OCI-LY1 (cell line): ENCODE measurements around the gene EPHA8.

Source experiments
- H2AFZ ChIP-seq: fragments of 200-600 bp; sonication (generic), shearing (Covaris generic); 2 replicates; pipeline ENCODE4 v1.6.0; 2014; ENCODE audit warnings: antibody characterized with exemption, mild to moderate bottlenecking, low read length
- H3F3A ChIP-seq: fragments of 200-600 bp; sonication (generic), shearing (Covaris generic); 2 replicates; pipeline ENCODE4 v1.6.0; 2014; ENCODE audit warnings: mild to moderate bottlenecking, antibody characterized with exemption, low read length, moderate library complexity; ENCODE audit not compliant: insufficient read depth
- H3K27ac ChIP-seq: fragments of 200-600 bp; sonication (generic); 2 replicates; pipeline ENCODE4 v1.5.1; 2014; ENCODE audit warnings: low read length, mixed run types, mild to moderate bottlenecking, low read depth; ENCODE audit not compliant: poor library complexity, severe bottlenecking
- H3K27me3 ChIP-seq: fragments of 200-600 bp; sonication (generic); 2 replicates; pipeline ENCODE4 v1.6.0; 2014; ENCODE audit warnings: antibody characterized with exemption, mild to moderate bottlenecking, low read length, moderate library complexity; ENCODE audit not compliant: insufficient read depth
- H3K36me3 ChIP-seq: fragments of 200-600 bp; sonication (generic); 2 replicates; pipeline ENCODE4 v1.6.1; 2014; ENCODE audit warnings: mild to moderate bottlenecking, antibody characterized with exemption, low read length, moderate library complexity, mixed read lengths; ENCODE audit not compliant: insufficient read depth
- H3K4me1 ChIP-seq: fragments of 200-600 bp; sonication (generic); 2 replicates; pipeline ENCODE4 v1.5.1; 2014; ENCODE audit warnings: mild to moderate bottlenecking, low read length, moderate library complexity; ENCODE audit not compliant: insufficient read depth, severe bottlenecking
- H3K4me2 ChIP-seq: fragments of 200-600 bp; sonication (generic), shearing (Covaris generic); 2 replicates; pipeline ENCODE4 v1.6.1; 2014; ENCODE audit warnings: low read length
- H3K4me3 ChIP-seq: fragments of 200-600 bp; sonication (generic); 2 replicates; pipeline ENCODE4 v1.5.1; 2014; ENCODE audit warnings: low read length, low read depth, mild to moderate bottlenecking, mixed read lengths; ENCODE audit not compliant: poor library complexity, severe bottlenecking
- H3K79me2 ChIP-seq: fragments of 200-600 bp; shearing (Covaris generic); 2 replicates; pipeline ENCODE4 v1.6.1; 2016; ENCODE audit warnings: mixed run types, low read length, mixed read lengths; ENCODE audit not compliant: insufficient read depth
- H3K9ac ChIP-seq: fragments of 200-600 bp; sonication (generic), shearing (Covaris generic); 2 replicates; pipeline ENCODE4 v1.6.1; 2014; ENCODE audit warnings: mild to moderate bottlenecking, low read length, mixed read lengths
- H3K9me2 ChIP-seq: fragments of 200-600 bp; sonication (generic), shearing (Covaris generic); 2 replicates; pipeline ENCODE4 v1.6.1; 2014; ENCODE audit warnings: low read depth, mild to moderate bottlenecking, low read length, mixed read lengths
- H3K9me3 ChIP-seq: fragments of 200-600 bp; shearing (Covaris generic); 2 replicates; pipeline ENCODE4 v1.6.1; 2014; ENCODE audit warnings: low read length, mixed read lengths
- H4K20me1 ChIP-seq: fragments of 200-600 bp; sonication (generic), shearing (Covaris generic); 2 replicates; pipeline ENCODE4 v1.6.0; 2016; ENCODE audit warnings: mild to moderate bottlenecking, low read length; ENCODE audit not compliant: insufficient read depth
- EZH2 ChIP-seq: fragments of 200-600 bp; sonication (generic), shearing (Covaris generic); IDR thresholded peaks from 2 replicates; pipeline ENCODE4 v1.8.0; 2017; ENCODE audit warnings: borderline replicate concordance, mixed run types, mild to moderate bottlenecking, antibody characterized with exemption, low read length, moderate library complexity, mixed read lengths
- TF ChIP-seq, protein P1 (sequence below): fragments of 200-600 bp; sonication (generic), shearing (Covaris generic); IDR thresholded peaks from 2 replicates; pipeline ENCODE4 v1.5.1; 2017; ENCODE audit warnings: mild to moderate bottlenecking, antibody characterized with exemption, low read length, moderate library complexity, mixed read lengths

The EPHA8 gene

DNA sequence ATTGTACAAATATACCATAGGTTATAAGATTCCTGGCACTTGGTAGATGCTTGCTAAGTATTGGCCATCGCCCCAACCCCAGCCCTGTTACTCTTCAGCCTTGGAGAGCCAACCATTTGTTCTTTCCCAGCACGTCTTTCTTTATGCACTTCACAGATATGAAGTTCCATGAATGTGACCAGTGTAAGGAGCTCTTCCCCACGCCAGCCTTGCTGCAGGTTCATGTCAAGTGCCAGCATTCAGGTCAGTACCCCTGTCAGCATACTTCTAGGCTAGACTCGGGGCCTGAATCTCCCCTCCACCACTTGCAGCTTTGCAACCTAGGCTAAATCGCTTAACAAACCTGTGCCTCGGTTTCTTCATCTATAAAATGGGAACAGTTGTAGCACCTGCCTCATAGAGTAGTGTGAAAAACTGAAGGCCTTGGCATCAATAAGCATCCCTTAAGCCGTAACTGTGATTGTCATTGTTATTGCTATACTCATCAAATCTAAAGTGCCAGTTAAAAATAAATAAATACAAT is 41.0 kb upstream of the EPHA8 start:
- no peak overlapping the region for H3K9ac ChIP-seq
- H3K4me1 ChIP-seq: no peaks in the 10 kb centered on the region
- H3K79me2 ChIP-seq: no peaks in the 10 kb centered on the region
- H3K27me3 ChIP-seq: no peaks in the 10 kb centered on the region
- H3K9me3 ChIP-seq: no peaks in the 10 kb centered on the region
- H3K4me3 ChIP-seq: no peak overlapping the region
- H3K27ac ChIP-seq: no peak overlapping the region
- H3F3A ChIP-seq: no peaks in the 10 kb centered on the region
- no peak overlapping the region for H2AFZ ChIP-seq
- no peaks in the 10 kb centered on the region for H3K9me2 ChIP-seq
- TF ChIP-seq, protein P1, sequence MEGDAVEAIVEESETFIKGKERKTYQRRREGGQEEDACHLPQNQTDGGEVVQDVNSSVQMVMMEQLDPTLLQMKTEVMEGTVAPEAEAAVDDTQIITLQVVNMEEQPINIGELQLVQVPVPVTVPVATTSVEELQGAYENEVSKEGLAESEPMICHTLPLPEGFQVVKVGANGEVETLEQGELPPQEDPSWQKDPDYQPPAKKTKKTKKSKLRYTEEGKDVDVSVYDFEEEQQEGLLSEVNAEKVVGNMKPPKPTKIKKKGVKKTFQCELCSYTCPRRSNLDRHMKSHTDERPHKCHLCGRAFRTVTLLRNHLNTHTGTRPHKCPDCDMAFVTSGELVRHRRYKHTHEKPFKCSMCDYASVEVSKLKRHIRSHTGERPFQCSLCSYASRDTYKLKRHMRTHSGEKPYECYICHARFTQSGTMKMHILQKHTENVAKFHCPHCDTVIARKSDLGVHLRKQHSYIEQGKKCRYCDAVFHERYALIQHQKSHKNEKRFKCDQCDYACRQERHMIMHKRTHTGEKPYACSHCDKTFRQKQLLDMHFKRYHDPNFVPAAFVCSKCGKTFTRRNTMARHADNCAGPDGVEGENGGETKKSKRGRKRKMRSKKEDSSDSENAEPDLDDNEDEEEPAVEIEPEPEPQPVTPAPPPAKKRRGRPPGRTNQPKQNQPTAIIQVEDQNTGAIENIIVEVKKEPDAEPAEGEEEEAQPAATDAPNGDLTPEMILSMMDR: no peak
- TF ChIP-seq EZH2: no peak
- no peaks in the 10 kb centered on the region for H4K20me1 ChIP-seq
- H3K4me2 ChIP-seq: no peak overlapping the region
- H3K36me3 ChIP-seq: peaks cover 69% of the 10 kb centered on the region; the same call in 1 of the 2 replicates

DNA sequence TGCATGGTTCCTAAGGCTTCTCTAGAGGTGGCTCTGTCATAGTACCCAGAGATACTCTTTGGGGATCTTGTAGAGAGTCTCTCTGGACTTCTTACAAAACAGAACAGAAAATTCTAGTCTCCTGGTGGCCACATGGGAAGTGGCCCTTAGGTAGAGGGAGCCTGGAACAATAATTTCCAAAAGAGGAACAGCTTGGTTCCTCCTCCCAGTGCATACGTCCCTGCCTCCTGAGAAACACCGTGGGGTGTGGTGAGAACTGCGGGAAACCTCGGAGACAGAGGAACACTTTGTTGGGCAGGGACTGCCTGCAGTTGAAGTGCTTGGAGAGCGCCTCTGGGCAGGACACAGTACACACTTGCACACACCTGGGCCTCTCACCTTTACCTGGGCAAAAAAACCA is 38.8 kb upstream of the EPHA8 start:
- Histone ChIP-seq H3K4me1 (no peaks in the 10 kb centered on the region), H2AFZ (no peak overlapping the region), H3F3A (no peaks in the 10 kb centered on the region), H3K9me2 (no peaks in the 10 kb centered on the region), H3K27me3 (no peaks in the 10 kb centered on the region), H3K4me3 (no peak overlapping the region), H4K20me1 (no peaks in the 10 kb centered on the region), H3K36me3 (peaks cover 47% of the 10 kb centered on the region; the same call in 1 of the 2 replicates), H3K27ac (no peak overlapping the region), H3K9me3 (no peaks in the 10 kb centered on the region), H3K79me2 (no peaks in the 10 kb centered on the region), H3K9ac (no peak overlapping the region), H3K4me2 (no peak overlapping the region)
- TF ChIP-seq, protein P1: no peak
- no peak for TF ChIP-seq EZH2

DNA sequence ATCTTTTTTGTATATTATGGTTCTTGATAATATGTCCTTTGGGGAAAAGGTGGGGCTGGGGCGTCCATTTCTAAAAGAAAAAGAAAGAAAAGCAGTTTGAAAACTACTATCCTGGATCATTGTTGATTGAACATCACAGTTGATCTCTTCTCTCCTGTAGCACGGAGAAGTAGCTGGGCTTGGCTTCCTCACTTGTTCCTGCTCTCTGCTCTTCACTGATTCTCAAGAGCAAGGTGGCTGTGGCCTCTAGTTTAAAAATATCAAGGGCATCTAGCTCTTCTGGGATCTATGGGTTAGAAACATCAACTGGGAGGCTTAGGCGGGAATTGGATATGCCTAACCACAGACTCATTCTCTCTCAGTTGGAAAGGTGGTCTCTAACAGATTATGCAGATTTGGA is 38.1 kb upstream of the EPHA8 start:
- no peak overlapping the region for H3K27ac ChIP-seq
- no peaks in the 10 kb centered on the region for H3K4me1 ChIP-seq
- no peaks in the 10 kb centered on the region for H3F3A ChIP-seq
- no peak overlapping the region for H2AFZ ChIP-seq
- H3K9me3 ChIP-seq: no peaks in the 10 kb centered on the region
- no peaks in the 10 kb centered on the region for H3K9me2 ChIP-seq
- no peak overlapping the region for H3K4me2 ChIP-seq
- H4K20me1 ChIP-seq: no peaks in the 10 kb centered on the region
- H3K4me3 ChIP-seq: no peak overlapping the region
- no peaks in the 10 kb centered on the region for H3K27me3 ChIP-seq
- peaks cover 40% of the 10 kb centered on the region; the same call in 1 of the 2 replicates for H3K36me3 ChIP-seq
- H3K79me2 ChIP-seq: no peaks in the 10 kb centered on the region
- TF ChIP-seq, protein P1: no peak
- TF ChIP-seq EZH2: no peak
- H3K9ac ChIP-seq: no peak overlapping the region
